CD14-positive monocyte (primary cell): ENCODE measurements around the gene HSD3B2. TPM values are rescaled to one million over a fixed set of nuclear protein-coding genes. Genes with fewer than 3 reads are reported as not detected.

ENCODE experiments used
- DNase-seq, 3 donors: peaks; one replicate each; pipeline ENCODE4 v3.0.0-alpha.2; 2011 to 2022
- H2AFZ ChIP-seq: 2 replicates; pipeline ENCODE4 v1.6.0; 2012; ENCODE audit warnings: mild to moderate bottlenecking, low read depth, low read length, inconsistent platforms; ENCODE audit not compliant: insufficient read depth, poor library complexity, severe bottlenecking
- H3K27ac ChIP-seq, 2 donors: 1 replicate in 1 of 2; 2 replicates in 1 of 2; pipeline ENCODE4 v1.5.1; 2012 to 2013; ENCODE audit warnings: low read length in 2 of 2, control low read depth in 1 of 2, inconsistent platforms in 1 of 2, low read depth in 1 of 2, mild to moderate bottlenecking in 1 of 2
- H3K27me3 ChIP-seq, 2 donors: one replicate each; pipeline versions ENCODE4 v1.6.0 to v1.6.1; 2011 to 2013; ENCODE audit warnings: low read length in 2 of 2; ENCODE audit not compliant: control insufficient read depth in 2 of 2, insufficient read depth in 2 of 2
- H3K36me3 ChIP-seq, 2 donors: replicated peaks in 1 of 2; 1 replicate in 1 of 2; 2 replicates in 1 of 2; pipeline versions ENCODE4 v1.5.1 to v1.6.1; 2012 to 2013; ENCODE audit warnings: low read length in 2 of 2, control low read depth in 1 of 2, inconsistent platforms in 1 of 2, mild to moderate bottlenecking in 1 of 2; ENCODE audit not compliant: insufficient read depth in 2 of 2, control insufficient read depth in 1 of 2
- H3K4me1 ChIP-seq, 2 donors: 1 replicate in 1 of 2; 2 replicates in 1 of 2; pipeline versions ENCODE4 v1.5.1 to v1.6.1; 2012 to 2013; ENCODE audit warnings: low read length in 2 of 2, control low read depth in 1 of 2, inconsistent platforms in 1 of 2, mild to moderate bottlenecking in 1 of 2, moderate library complexity in 1 of 2; ENCODE audit not compliant: insufficient read depth in 2 of 2, control insufficient read depth in 1 of 2
- H3K4me2 ChIP-seq: replicated peaks from 2 replicates; pipeline ENCODE3; 2012; ENCODE audit warnings: low read length, moderate library complexity, mild to moderate bottlenecking; ENCODE audit not compliant: poor library complexity, severe bottlenecking; ENCODE audit errors: extremely low read depth
- H3K4me3 ChIP-seq, 3 experiments: fragments of 200-600 bp in 1 of 3; sonication (generic) in 1 of 3; replicated peaks in 1 of 3; 1 replicate in 2 of 3; 2 replicates in 1 of 3; pipeline ENCODE4 v1.5.1; 2011 to 2013; ENCODE audit warnings: low read length in 3 of 3, mild to moderate bottlenecking in 3 of 3, control low read depth in 2 of 3, low read depth in 2 of 3, inconsistent platforms in 1 of 3, moderate library complexity in 1 of 3
- H3K79me2 ChIP-seq: 2 replicates; pipeline ENCODE4 v1.6.0; 2012; ENCODE audit warnings: mild to moderate bottlenecking, control low read depth, inconsistent platforms, low read length, moderate library complexity; ENCODE audit not compliant: insufficient read depth
- H3K9ac ChIP-seq: 2 replicates; pipeline ENCODE4 v1.6.0; 2017; ENCODE audit warnings: low read length, mild to moderate bottlenecking; ENCODE audit not compliant: insufficient read depth, poor library complexity, severe bottlenecking
- H3K9me3 ChIP-seq, 2 donors: replicated peaks in 1 of 2; 1 replicate in 1 of 2; 2 replicates in 1 of 2; pipeline versions ENCODE4 v1.5.1 to v1.6.1; 2012 to 2013; ENCODE audit warnings: low read length in 2 of 2, control low read depth in 1 of 2; ENCODE audit not compliant: control insufficient read depth in 1 of 2, insufficient read depth in 1 of 2
- H4K20me1 ChIP-seq: 2 replicates; pipeline ENCODE4 v1.6.0; 2012; ENCODE audit warnings: mild to moderate bottlenecking, low read length, control low read depth, moderate library complexity; ENCODE audit not compliant: insufficient read depth
- H3K27ac Mint-ChIP-seq, 7 donors: one replicate each; pipeline ENCODE4 v1.8.0; 2020; ENCODE audit warnings: mild to moderate bottlenecking in 7 of 7, mixed read lengths in 7 of 7, moderate library complexity in 6 of 7, inconsistent platforms in 2 of 7
- H3K27me3 Mint-ChIP-seq, 3 donors: one replicate each; pipeline ENCODE4 v1.8.0; 2021 to 2022; ENCODE audit warnings: low read depth in 3 of 3, mild to moderate bottlenecking in 3 of 3, mixed read lengths in 3 of 3, moderate library complexity in 3 of 3, inconsistent platforms in 1 of 3
- H3K36me3 Mint-ChIP-seq, 2 donors: one replicate each; pipeline ENCODE4 v1.8.0; 2020; ENCODE audit warnings: mixed read lengths in 2 of 2, inconsistent platforms in 1 of 2, mild to moderate bottlenecking in 1 of 2
- H3K4me1 Mint-ChIP-seq: one replicate; pipeline ENCODE4 v1.8.0; 2020; ENCODE audit warnings: mild to moderate bottlenecking, mixed read lengths
- H3K4me3 Mint-ChIP-seq, 2 donors: one replicate each; pipeline ENCODE4 v1.8.0; 2020; ENCODE audit warnings: mild to moderate bottlenecking in 2 of 2, mixed read lengths in 2 of 2, moderate library complexity in 1 of 2
- H3K9me3 Mint-ChIP-seq, 7 donors: one replicate each; pipeline ENCODE4 v1.8.0; 2020 to 2022; ENCODE audit warnings: mixed read lengths in 7 of 7, mild to moderate bottlenecking in 6 of 7, moderate library complexity in 6 of 7, inconsistent platforms in 2 of 7
- WGBS: methylation state at CpG from one replicate; pipeline ENCODE4 v1.1.5; 2013; ENCODE audit warnings: missing lambda C conversion rate; ENCODE audit not compliant: insufficient coverage; 5-methylcytosine and 5-hydroxymethylcytosine counted together
- intact Hi-C, 2 donors: fragments of 100-400 bp; cut with micrococcal nuclease; formaldehyde crosslinking; loops; one replicate each; pipeline versions ENCODE4 v1.15.0 to v1.15.1; 2023
- polyA plus RNA-seq, 3 donors: library from polyadenylated mRNA; depleted of rRNA in 1 of 3; unstranded in 2 of 3; stranded (reverse) in 1 of 3; fragments of 300-500 nt in 2 of 3; fragments of >200 nt in 1 of 3; fragmentation: Illumina TruSeq in 2 of 3; gene quantifications; 1 replicate in 2 of 3; 2 replicates in 1 of 3; pipeline ENCODE4 v1.2.3, GENCODE V29; 2012 to 2021
- TF ChIP-seq, protein P1 (sequence below): fragments of 200-600 bp; IDR thresholded peaks from one replicate; pipeline ENCODE4 v1.8.0; 2022; ENCODE audit warnings: antibody characterized with exemption, mild to moderate bottlenecking

HSD3B2 gene
- polyA plus RNA-seq, 3 donors = not detected

DNA sequence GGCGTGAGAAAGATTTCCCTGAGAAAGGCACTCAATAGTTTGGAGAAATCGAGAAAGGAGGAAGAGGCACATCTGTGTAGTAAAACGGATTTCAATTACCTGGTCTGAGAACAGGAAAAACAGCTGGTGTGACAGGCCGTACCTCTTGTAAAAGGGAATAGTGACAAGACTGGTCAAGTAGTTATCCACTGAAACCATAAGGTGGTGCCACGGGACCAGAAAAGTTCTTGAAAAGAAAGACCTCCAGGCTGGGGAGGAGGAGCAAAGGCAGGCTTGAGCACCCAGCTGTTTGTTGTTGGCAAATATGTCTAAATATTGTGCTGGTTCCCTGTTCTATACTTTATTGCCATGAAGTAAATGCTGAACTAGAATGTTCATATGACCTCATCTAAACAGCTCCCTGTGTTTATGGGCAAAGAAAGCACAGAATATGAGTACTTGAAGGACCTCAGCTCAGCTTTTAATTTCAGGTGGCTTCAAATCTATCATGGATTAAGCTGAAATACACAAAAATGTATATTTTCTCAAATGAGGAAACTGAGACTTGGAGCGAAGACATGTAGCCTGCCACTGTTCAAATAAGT, 42.4 kb upstream of the HSD3B2 start:
- Mint-ChIP-seq H3K36me3 (no peaks in the 10 kb centered on the region), H3K9me3 (peaks cover 0 to 4% (median 0%) of the 10 kb centered on the region in 7 donors), H3K4me3 (no peak overlapping the region), H3K27ac (no peak overlapping the region), H3K4me1 (no peaks in the 10 kb centered on the region), H3K27me3 (peaks cover 3 to 10% (median 4%) of the 10 kb centered on the region in 3 donors)
- no peaks in the 10 kb centered on the region for H4K20me1 ChIP-seq
- H3K36me3 ChIP-seq = no peaks in the 10 kb centered on the region
- no peak overlapping the region for H3K4me2 ChIP-seq
- H3K27ac ChIP-seq = no peak overlapping the region
- DNase-seq = no peak
- H2AFZ ChIP-seq = no peak overlapping the region
- H3K9ac ChIP-seq = no peak overlapping the region
- H3K9me3 ChIP-seq = no peaks in the 10 kb centered on the region
- H3K79me2 ChIP-seq = no peaks in the 10 kb centered on the region
- H3K4me1 ChIP-seq = no peaks in the 10 kb centered on the region
- intact Hi-C loops = no loop called here
- no peaks in the 10 kb centered on the region for H3K27me3 ChIP-seq
- WGBS = 4% methylated on average over 5 of the region's 6 CpGs
- H3K4me3 ChIP-seq = no peak overlapping the region
- TF ChIP-seq, protein P1, sequence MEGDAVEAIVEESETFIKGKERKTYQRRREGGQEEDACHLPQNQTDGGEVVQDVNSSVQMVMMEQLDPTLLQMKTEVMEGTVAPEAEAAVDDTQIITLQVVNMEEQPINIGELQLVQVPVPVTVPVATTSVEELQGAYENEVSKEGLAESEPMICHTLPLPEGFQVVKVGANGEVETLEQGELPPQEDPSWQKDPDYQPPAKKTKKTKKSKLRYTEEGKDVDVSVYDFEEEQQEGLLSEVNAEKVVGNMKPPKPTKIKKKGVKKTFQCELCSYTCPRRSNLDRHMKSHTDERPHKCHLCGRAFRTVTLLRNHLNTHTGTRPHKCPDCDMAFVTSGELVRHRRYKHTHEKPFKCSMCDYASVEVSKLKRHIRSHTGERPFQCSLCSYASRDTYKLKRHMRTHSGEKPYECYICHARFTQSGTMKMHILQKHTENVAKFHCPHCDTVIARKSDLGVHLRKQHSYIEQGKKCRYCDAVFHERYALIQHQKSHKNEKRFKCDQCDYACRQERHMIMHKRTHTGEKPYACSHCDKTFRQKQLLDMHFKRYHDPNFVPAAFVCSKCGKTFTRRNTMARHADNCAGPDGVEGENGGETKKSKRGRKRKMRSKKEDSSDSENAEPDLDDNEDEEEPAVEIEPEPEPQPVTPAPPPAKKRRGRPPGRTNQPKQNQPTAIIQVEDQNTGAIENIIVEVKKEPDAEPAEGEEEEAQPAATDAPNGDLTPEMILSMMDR = no peak

- Histone ChIP-seq H3K4me1 (no peaks in the 10 kb centered on the region), H4K20me1 (no peaks in the 10 kb centered on the region), H3K9me3 (no peaks in the 10 kb centered on the region), H3K27me3 (no peaks in the 10 kb centered on the region), H3K4me2 (no peak overlapping the region), H3K4me3 (no peak overlapping the region), H3K36me3 (no peaks in the 10 kb centered on the region), H3K79me2 (no peaks in the 10 kb centered on the region), H2AFZ (no peak overlapping the region), H3K27ac (no peak overlapping the region), H3K9ac (no peak overlapping the region)
- TF ChIP-seq, protein P1 = no peak
- Mint-ChIP-seq H3K4me3 (no peak overlapping the region), H3K9me3 (peaks cover 0 to 4% (median 0%) of the 10 kb centered on the region in 7 donors), H3K4me1 (no peaks in the 10 kb centered on the region), H3K27me3 (peaks cover 3 to 10% (median 4%) of the 10 kb centered on the region in 3 donors), H3K27ac (no peak overlapping the region), H3K36me3 (no peaks in the 10 kb centered on the region)
- DNase-seq = no peak
- WGBS = no CpG with 5 or more reads among the region's 2 CpGs
- intact Hi-C loops = no loop called here
Observed at GRCh38 chr1:119373465-119373864, 41.5 kb upstream of the HSD3B2 start.
